Measurements from ENCODE around the gene UGT1A4. TPM values are rescaled to one million over a fixed set of nuclear protein-coding genes. Genes with fewer than 3 reads are reported as not detected.

The UGT1A4 gene
- total RNA-seq, 1 experiment from 2014 or later, result not detected

- Mint-ChIP-seq H3K9me3 (ENCODE audit: unreplicated experiment) (no peaks in the 10 kb centered on the region), H3K4me3 (ENCODE audit: unreplicated experiment) (no peak overlapping the region), H3K27ac (ENCODE audit: low read depth, unreplicated experiment) (no peak overlapping the region), H3K4me1 (ENCODE audit: insufficient read depth, unreplicated experiment) (no peaks in the 10 kb centered on the region), H3K27me3 (ENCODE audit: insufficient read depth, unreplicated experiment) (no peaks in the 10 kb centered on the region), H3K36me3 (ENCODE audit: insufficient read depth, unreplicated experiment) (no peaks in the 10 kb centered on the region)
- DNase-seq (ENCODE audit: unreplicated experiment), result no peak
- CTCF ChIA-PET, result interaction anchor here (0.5 kb wide), 1 partner anchor 602 kb away, joined by 3 read pairs; no protein-coding TSS in a partner anchor
- POLR2A ChIA-PET, result interaction anchor here (0.7 kb wide), 1 partner anchor 73 kb away, joined by 3 read pairs; no protein-coding TSS in a partner anchor
- TF ChIP-seq CTCF (IDR thresholded peaks at IDR 0.05; ENCODE audit: unreplicated experiment), result no peak
- intact Hi-C loops (cut with micrococcal nuclease), result no loop called here
- no TSS peak for BruUV-seq (replicated peaks)
Measured at GRCh38 chr2:233819884-233820773, 101.6 kb downstream of the UGT1A4 start.

GRCh38 chr2:233820774-233821105 is 102.2 kb downstream of the UGT1A4 start:
- BruUV-seq (replicated peaks), result no TSS peak
- H3K9me3 Mint-ChIP-seq (ENCODE audit: unreplicated experiment), result no peaks in the 10 kb centered on the region
- no peak for DNase-seq (ENCODE audit: unreplicated experiment)
- CTCF ChIA-PET, result no interaction called here
- no peaks in the 10 kb centered on the region for H3K4me1 Mint-ChIP-seq (ENCODE audit: insufficient read depth, unreplicated experiment)
- POLR2A ChIA-PET, result interaction anchor here (0.7 kb wide), 1 partner anchor 73 kb away, joined by 3 read pairs; no protein-coding TSS in a partner anchor
- no peaks in the 10 kb centered on the region for H3K36me3 Mint-ChIP-seq (ENCODE audit: insufficient read depth, unreplicated experiment)
- intact Hi-C loops (cut with micrococcal nuclease), result no loop called here
- H3K4me3 Mint-ChIP-seq (ENCODE audit: unreplicated experiment), result no peak overlapping the region
- H3K27ac Mint-ChIP-seq (ENCODE audit: low read depth, unreplicated experiment), result no peak overlapping the region
- no peak for TF ChIP-seq CTCF (IDR thresholded peaks at IDR 0.05; ENCODE audit: unreplicated experiment)
- H3K27me3 Mint-ChIP-seq (ENCODE audit: insufficient read depth, unreplicated experiment), result no peaks in the 10 kb centered on the region

- Mint-ChIP-seq H3K27me3 (ENCODE audit: insufficient read depth, unreplicated experiment) (no peaks in the 10 kb centered on the region), H3K9me3 (ENCODE audit: unreplicated experiment) (no peaks in the 10 kb centered on the region), H3K27ac (ENCODE audit: low read depth, unreplicated experiment) (no peak overlapping the region), H3K4me3 (ENCODE audit: unreplicated experiment) (no peak overlapping the region), H3K4me1 (ENCODE audit: insufficient read depth, unreplicated experiment) (no peaks in the 10 kb centered on the region), H3K36me3 (ENCODE audit: insufficient read depth, unreplicated experiment) (no peaks in the 10 kb centered on the region)
- CTCF ChIA-PET, result no interaction called here
- no TSS peak for BruUV-seq (replicated peaks)
- POLR2A ChIA-PET, result interaction anchor here (0.7 kb wide), 1 partner anchor 74 kb away, joined by 3 read pairs; no protein-coding TSS in a partner anchor
- TF ChIP-seq CTCF (IDR thresholded peaks at IDR 0.05; ENCODE audit: unreplicated experiment), result no peak
- DNase-seq (ENCODE audit: unreplicated experiment), result no peak
- intact Hi-C loops (cut with micrococcal nuclease), result no loop called here
Measured at GRCh38 chr2:233821196-233821595, 102.7 kb downstream of the UGT1A4 start.

GRCh38 chr2:233821709-233822100 is 103.2 kb downstream of the UGT1A4 start:
- Mint-ChIP-seq H3K9me3 (ENCODE audit: unreplicated experiment) (no peaks in the 10 kb centered on the region), H3K27me3 (ENCODE audit: insufficient read depth, unreplicated experiment) (no peaks in the 10 kb centered on the region), H3K4me1 (ENCODE audit: insufficient read depth, unreplicated experiment) (no peaks in the 10 kb centered on the region), H3K27ac (ENCODE audit: low read depth, unreplicated experiment) (no peak overlapping the region), H3K4me3 (ENCODE audit: unreplicated experiment) (no peak overlapping the region), H3K36me3 (ENCODE audit: insufficient read depth, unreplicated experiment) (no peaks in the 10 kb centered on the region)
- no peak for TF ChIP-seq CTCF (IDR thresholded peaks at IDR 0.05; ENCODE audit: unreplicated experiment)
- ChIA-PET CTCF (no interaction called here), POLR2A (no interaction called here)
- no peak for DNase-seq (ENCODE audit: unreplicated experiment)
- no TSS peak for BruUV-seq (replicated peaks)
- intact Hi-C loops (cut with micrococcal nuclease), result no loop called here

Measured in MCF 10A (cell line).